RWPE2 (cell line): Measurements from ENCODE around the gene GRIP1.
"Not testable (repeated sequence)": the region's sequence is repeated elsewhere in the genome, so short reads cannot be mapped to it uniquely, and the experiment has no call there.

Experiments
- ATAC-seq: fragments of 200-7000 bp; cut with Tn5 transposase; 3 replicates; pipeline ENCODE4 v1.9.1; 2021; ENCODE audit warnings: low read depth
- DNase-seq: peaks from one replicate; pipeline ENCODE4 v3.0.0-alpha.2; 2020; ENCODE audit warnings: low spot score
- H3K27ac ChIP-seq: fragments of 450-650 bp; 2 replicates; pipeline ENCODE4 v1.5.1; 2017; ENCODE audit warnings: mild to moderate bottlenecking; ENCODE audit not compliant: poor library complexity, severe bottlenecking
- H3K27me3 ChIP-seq: fragments of 250-450 bp; sonication (Bioruptor Pico); 2 replicates; pipeline ENCODE4 v1.5.1; 2021; ENCODE audit warnings: mild to moderate bottlenecking, moderate library complexity; ENCODE audit not compliant: insufficient read depth, poor library complexity, severe bottlenecking
- H3K36me3 ChIP-seq: fragments of 250-450 bp; sonication (Bioruptor Pico); 2 replicates; pipeline ENCODE4 v1.5.1; 2020; ENCODE audit warnings: low read depth, mild to moderate bottlenecking, moderate library complexity
- H3K4me1 ChIP-seq: fragments of 250-450 bp; sonication (Bioruptor Pico); 2 replicates; pipeline ENCODE4 v1.5.1; 2021; ENCODE audit warnings: mild to moderate bottlenecking, moderate library complexity; ENCODE audit not compliant: insufficient read depth, poor library complexity, severe bottlenecking
- H3K4me3 ChIP-seq: fragments of 250-450 bp; sonication (Bioruptor Pico); 2 replicates; pipeline ENCODE4 v1.5.1; 2021; ENCODE audit warnings: mild to moderate bottlenecking, moderate library complexity; ENCODE audit not compliant: severe bottlenecking
- H3K9me3 ChIP-seq: fragments of 250-450 bp; sonication (Bioruptor Pico); 2 replicates; pipeline ENCODE4 v1.5.1; 2021; ENCODE audit warnings: mild to moderate bottlenecking, moderate library complexity; ENCODE audit not compliant: severe bottlenecking
- CTCF ChIP-seq: fragments of 450-650 bp; IDR thresholded peaks from one replicate; pipeline ENCODE4 v1.5.1; 2017; ENCODE audit warnings: mild to moderate bottlenecking, moderate library complexity; ENCODE audit not compliant: poor library complexity, severe bottlenecking

GRIP1 gene

GRCh38 chr12:66502911-66503310 is 176.0 kb downstream of the GRIP1 start:
- no peak for ATAC-seq

GRCh38 chr12:66500841-66501240 is 178.0 kb downstream of the GRIP1 start:
- no peaks in the 10 kb centered on the region for H3K9me3 ChIP-seq
- ATAC-seq, result no peak
- H3K27me3 ChIP-seq, result no peaks in the 10 kb centered on the region
- DNase-seq, result no peak
- no peaks in the 10 kb centered on the region for H3K4me1 ChIP-seq
- no peak overlapping the region for H3K4me3 ChIP-seq
- H3K36me3 ChIP-seq, result no peaks in the 10 kb centered on the region
- no peak for TF ChIP-seq CTCF
- H3K27ac ChIP-seq, result no peak overlapping the region

More at GRCh38 chr12:66502911-66503310, 176.0 kb downstream of the GRIP1 start:
- Histone ChIP-seq H3K36me3 (no peaks in the 10 kb centered on the region), H3K4me1 (peaks cover 2% of the 10 kb centered on the region), H3K27me3 (no peaks in the 10 kb centered on the region), H3K27ac (no peak overlapping the region), H3K4me3 (no peak overlapping the region), H3K9me3 (no peaks in the 10 kb centered on the region)
- no peak for DNase-seq
- TF ChIP-seq CTCF, result no peak

GRCh38 chr12:66500091-66500490 is 178.8 kb downstream of the GRIP1 start:
- H3K4me1 ChIP-seq, result no peaks in the 10 kb centered on the region
- H3K27me3 ChIP-seq, result no peaks in the 10 kb centered on the region
- TF ChIP-seq CTCF, result no peak
- H3K27ac ChIP-seq, result no peak overlapping the region
- ATAC-seq (no peak), DNase-seq (no peak)
- no peak overlapping the region for H3K4me3 ChIP-seq
- H3K36me3 ChIP-seq, result no peaks in the 10 kb centered on the region
- no peaks in the 10 kb centered on the region for H3K9me3 ChIP-seq

GRCh38 chr12:66499000-66499399 is 179.9 kb downstream of the GRIP1 start:
- Histone ChIP-seq H3K27me3 (no peaks in the 10 kb centered on the region), H3K27ac (no peak overlapping the region), H3K36me3 (no peaks in the 10 kb centered on the region), H3K4me3 (no peak overlapping the region), H3K4me1 (no peaks in the 10 kb centered on the region), H3K9me3 (no peaks in the 10 kb centered on the region)
- DNase-seq (no peak), ATAC-seq (no peak)
- TF ChIP-seq CTCF, result no peak

GRCh38 chr12:66498059-66498458 is 180.8 kb downstream of the GRIP1 start:
- not testable (repeated sequence) for DNase-seq, H3K9me3 ChIP-seq, H3K4me1 ChIP-seq, H3K27me3 ChIP-seq, H3K36me3 ChIP-seq, ATAC-seq, H3K4me3 ChIP-seq, H3K27ac ChIP-seq
